WTC11 (cell line): ENCODE results near the gene C6orf163. TPM values are rescaled to one million over a fixed set of nuclear protein-coding genes. Genes with fewer than 3 reads are reported as not detected.
"Not testable (repeated sequence)": the region's sequence is repeated elsewhere in the genome, so short reads cannot be mapped to it uniquely, and the experiment has no call there.

ENCODE experiments used
- ATAC-seq: fragments of 200-7000 bp; cut with Tn5 transposase; 2 replicates; pipeline ENCODE4 v1.10.0; 2021; ENCODE audit warnings: mild to moderate bottlenecking, moderate library complexity
- CTCF ChIA-PET: fragments of 300-600 bp; sonication (Branson Sonifier 250); formaldehyde crosslinking; loops from one replicate; lab custom pipeline; 2021; ENCODE audit warnings: antibody characterized with exemption; lab: Charles Lee
- POLR2A ChIA-PET: fragments of 350-600 bp; sonication (Branson Sonifier 250); formaldehyde crosslinking; loops from one replicate; lab custom pipeline; 2021; ENCODE audit warnings: antibody characterized with exemption; lab: Charles Lee
- DNase-seq: peaks from one replicate; pipeline ENCODE4 v3.0.0; 2021; ENCODE audit warnings: low spot score
- H3K27ac Mint-ChIP-seq: 2 replicates; pipeline ENCODE4 v1.8.0; 2021; ENCODE audit warnings: mixed read lengths
- H3K27me3 Mint-ChIP-seq: 2 replicates; pipeline ENCODE4 v1.8.0; 2021; ENCODE audit warnings: low read depth, mild to moderate bottlenecking, moderate library complexity, mixed read lengths
- H3K36me3 Mint-ChIP-seq: 2 replicates; pipeline ENCODE4 v1.8.0; 2021; ENCODE audit warnings: mixed read lengths
- H3K4me1 Mint-ChIP-seq: 2 replicates; pipeline ENCODE4 v1.8.0; 2022; ENCODE audit warnings: mixed read lengths
- H3K4me3 Mint-ChIP-seq: 2 replicates; pipeline ENCODE4 v1.8.0; 2021; ENCODE audit warnings: mild to moderate bottlenecking, moderate library complexity, mixed read lengths
- H3K9me3 Mint-ChIP-seq: 2 replicates; pipeline ENCODE4 v1.8.0; 2021; ENCODE audit warnings: mixed read lengths
- E2F1 ChIP-seq: sonication (generic); formaldehyde crosslinking; IDR thresholded peaks from 2 replicates; pipeline ENCODE4 v1.8.0; 2022; ENCODE audit warnings: mild to moderate bottlenecking, missing genetic modification reagents
- E2F5 ChIP-seq: sonication (generic); formaldehyde crosslinking; IDR thresholded peaks from 2 replicates; pipeline ENCODE4 v1.8.1; 2022; ENCODE audit warnings: mild to moderate bottlenecking, moderate library complexity, missing genetic modification reagents
- EMX1 ChIP-seq: fragments of 250-450 bp; sonication (Bioruptor Pico); IDR thresholded peaks from 2 replicates; pipeline ENCODE4 v1.8.0; 2021; ENCODE audit warnings: mild to moderate bottlenecking
- ESRRA ChIP-seq: sonication (generic); formaldehyde crosslinking; IDR thresholded peaks from 2 replicates; pipeline ENCODE4 v1.8.1; 2022; ENCODE audit warnings: mild to moderate bottlenecking, missing genetic modification reagents, borderline replicate concordance
- FOXK1 ChIP-seq: sonication (generic); formaldehyde crosslinking; IDR thresholded peaks from 2 replicates; pipeline ENCODE4 v1.8.0; 2022; ENCODE audit warnings: mild to moderate bottlenecking, moderate library complexity, missing genetic modification reagents
- FOXP4 ChIP-seq: sonication (generic); formaldehyde crosslinking; IDR thresholded peaks from 2 replicates; pipeline ENCODE4 v1.8.0; 2022; ENCODE audit warnings: mild to moderate bottlenecking, missing genetic modification reagents
- HMGXB4 ChIP-seq: sonication (generic); formaldehyde crosslinking; IDR thresholded peaks from 2 replicates; pipeline ENCODE4 v1.8.1; 2023; ENCODE audit warnings: mild to moderate bottlenecking, moderate library complexity, missing genetic modification reagents
- IRF1 ChIP-seq: sonication (generic); formaldehyde crosslinking; IDR thresholded peaks from 2 replicates; pipeline ENCODE4 v1.8.0; 2023; ENCODE audit warnings: missing genetic modification reagents
- NFATC4 ChIP-seq: fragments of 250-450 bp; sonication (Bioruptor Pico); IDR thresholded peaks from 2 replicates; pipeline ENCODE4 v1.9.0; 2021; ENCODE audit warnings: mild to moderate bottlenecking
- NFYB ChIP-seq: sonication (generic); formaldehyde crosslinking; conservative IDR thresholded peaks from 2 replicates; pipeline ENCODE4 v1.8.0; 2022; ENCODE audit warnings: low read depth, missing genetic modification reagents
- SMAD4 ChIP-seq: sonication (generic); formaldehyde crosslinking; IDR thresholded peaks from 2 replicates; pipeline ENCODE4 v1.8.0; 2022; ENCODE audit warnings: mild to moderate bottlenecking, missing genetic modification reagents
- SP1 ChIP-seq: sonication (generic); formaldehyde crosslinking; conservative IDR thresholded peaks from 2 replicates; pipeline ENCODE4 v1.8.1; 2022; ENCODE audit warnings: missing genetic modification reagents
- ZNF121 ChIP-seq: sonication (generic); formaldehyde crosslinking; IDR thresholded peaks from 2 replicates; pipeline ENCODE4 v1.8.0; 2023; ENCODE audit warnings: missing genetic modification reagents
- ZNF138 ChIP-seq: sonication (generic); formaldehyde crosslinking; conservative IDR thresholded peaks from 2 replicates; pipeline ENCODE4 v1.8.1; 2022; ENCODE audit warnings: mild to moderate bottlenecking, moderate library complexity, missing genetic modification reagents
- ZNF317 ChIP-seq: sonication (generic); formaldehyde crosslinking; IDR thresholded peaks from 2 replicates; pipeline ENCODE4 v1.8.1; 2023; ENCODE audit warnings: low read depth, mild to moderate bottlenecking, moderate library complexity, missing genetic modification reagents, borderline replicate concordance
- ZNF416 ChIP-seq: fragments of 250-450 bp; sonication (Bioruptor Pico); IDR thresholded peaks from 2 replicates; pipeline ENCODE4 v1.9.0; 2021; ENCODE audit warnings: mild to moderate bottlenecking, inconsistent platforms
- ZNF425 ChIP-seq: fragments of 250-450 bp; sonication (Bioruptor Pico); conservative IDR thresholded peaks from 2 replicates; pipeline ENCODE4 v1.9.0; 2021; ENCODE audit warnings: mild to moderate bottlenecking
- ZNF512 ChIP-seq: sonication (generic); formaldehyde crosslinking; IDR thresholded peaks from 2 replicates; pipeline ENCODE4 v1.8.1; 2022; ENCODE audit warnings: missing genetic modification reagents, borderline replicate concordance
- total RNA-seq: library from RNA; stranded (reverse); gene quantifications from 3 replicates; pipeline ENCODE4 v1.2.3, GENCODE V29; 2021

The C6orf163 gene
- total RNA-seq, 1 experiment from 2014 or later: 2.0 TPM

- no peak for TF ChIP-seq NFATC4 (CRISPR knock-in tag)
- 0 out of 2 replicates have a peak, but pooled peaks have one; percentile 61 for TF ChIP-seq IRF1 (CRISPR knock-in tag)
- TF ChIP-seq ZNF425 (CRISPR knock-in tag): no peak
- TF ChIP-seq FOXK1 (CRISPR knock-in tag): peak; percentile 81
- TF ChIP-seq NFYB (CRISPR knock-in tag): no peak
- TF ChIP-seq ZNF416 (CRISPR knock-in tag): 0 out of 2 replicates have a peak, but pooled peaks have one; percentile 45
- 0 out of 2 replicates have a peak, but pooled peaks have one; percentile 17 for TF ChIP-seq ZNF317
- TF ChIP-seq FOXP4 (CRISPR knock-in tag): peak; percentile 86
- TF ChIP-seq HMGXB4 (CRISPR knock-in tag): peak; percentile 96
- no peak for TF ChIP-seq EMX1 (CRISPR knock-in tag)
- no peak for TF ChIP-seq SMAD4 (CRISPR knock-in tag)
- TF ChIP-seq ZNF512 (CRISPR knock-in tag): no peak
- no peak for TF ChIP-seq ZNF121
- TF ChIP-seq ZNF138 (CRISPR knock-in tag): no peak
- no peak for TF ChIP-seq E2F1 (CRISPR knock-in tag)
- TF ChIP-seq SP1: peak; percentile 96
- peak; percentile 92 for TF ChIP-seq ESRRA
- peak; percentile 86; the same call in 1 of the 2 replicates for TF ChIP-seq E2F5 (CRISPR knock-in tag)
Measured at GRCh38 chr6:87322304-87323212, 22.1 kb upstream of the C6orf163 start, which contains the start of gene SMIM8 (continued).

GRCh38 chr6:87323880-87324279 is 20.7 kb upstream of the C6orf163 start:
- H3K27ac Mint-ChIP-seq, DNase-seq, POLR2A ChIA-PET, CTCF ChIA-PET, H3K27me3 Mint-ChIP-seq, ATAC-seq: not testable (repeated sequence)
- H3K4me3 Mint-ChIP-seq: peak overlapping the region; percentile 93
- peaks cover 13% of the 10 kb centered on the region for H3K36me3 Mint-ChIP-seq
- peaks cover 15% of the 10 kb centered on the region for H3K4me1 Mint-ChIP-seq
- peaks cover 11% of the 10 kb centered on the region for H3K9me3 Mint-ChIP-seq
